GM18517 (cell line): ENCODE measurements around the gene KRT8.

Experiments
- ATAC-seq: cut with Tn5 transposase; IDR thresholded peaks from one replicate; pipeline ENCODE4 v1.9.1; 2021; ENCODE audit warnings: mild to moderate bottlenecking, moderate library complexity; ENCODE audit not compliant: unreplicated experiment

KRT8 gene

GRCh38 chr12:52848661-52849255 is 56.1 kb downstream of the KRT8 start, which contains the start of gene KRT78:
KRT78 (minus strand) TSS chr12:52848994; CDS start chr12:52848930, 64 bp downstream.
- ATAC-seq: no peak

DNA sequence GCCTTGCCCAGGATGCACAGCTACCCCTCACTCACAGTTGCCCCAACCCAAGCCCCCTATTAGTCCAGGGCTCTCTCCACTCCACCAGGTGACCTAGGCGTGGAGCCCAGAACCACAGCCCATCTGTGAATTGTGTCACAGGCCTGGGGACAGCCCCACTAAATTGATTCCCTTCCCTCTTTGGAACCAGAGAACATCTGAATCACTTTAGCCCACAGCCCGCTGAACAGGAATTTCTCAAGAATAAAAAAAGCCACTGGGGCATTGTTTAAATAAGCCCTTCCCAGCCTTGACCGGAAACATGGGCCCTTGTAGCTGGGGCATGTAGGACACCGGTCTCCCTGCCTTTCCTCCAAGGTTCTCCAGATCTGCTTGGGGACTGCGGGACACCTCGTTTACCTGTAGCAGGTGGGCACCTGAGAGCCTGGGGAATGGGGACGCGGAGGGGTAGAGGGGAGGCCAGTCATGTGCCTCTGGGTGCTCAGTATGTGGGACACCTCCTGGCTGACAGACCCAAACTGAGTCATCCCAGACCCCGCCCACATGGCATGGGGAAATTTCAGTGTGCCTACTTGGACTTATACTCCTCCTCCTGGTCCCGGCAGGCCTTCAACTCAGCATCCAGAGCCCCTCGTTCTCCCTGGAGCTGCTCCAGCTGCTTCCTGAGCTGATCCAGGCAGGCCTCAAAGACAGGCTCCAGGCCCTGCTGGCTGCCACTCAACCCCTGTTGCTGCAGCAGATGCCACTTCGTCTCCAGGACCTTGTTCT is 57.4 kb downstream of the KRT8 start:
- no peak for ATAC-seq
